OCI-LY7 (cell line): ENCODE data around the gene LRRC2.

Source experiments
- CTCF ChIP-seq: fragments of 200-600 bp; sonication (generic); conservative IDR thresholded peaks from 2 replicates; pipeline ENCODE4 v1.5.1; 2014; ENCODE audit warnings: mild to moderate bottlenecking, antibody characterized with exemption, low read length, moderate library complexity, mixed read lengths
- EZH2phosphoT487 ChIP-seq: fragments of 200-600 bp; sonication (generic); IDR thresholded peaks from 2 replicates; pipeline ENCODE4 v1.6.1; 2018; ENCODE audit warnings: low read depth, borderline replicate concordance, mild to moderate bottlenecking, mixed run types, antibody characterized with exemption, low read length, moderate library complexity, mixed read lengths

- TF ChIP-seq CTCF, result no peak
- TF ChIP-seq EZH2phosphoT487, result no peak
Observed at GRCh38 chr3:46559091-46559704, 6.9 kb downstream of the LRRC2 start.
